ENCODE data around the gene MAP6.

Gene MAP6

GRCh38 chr11:75593286-75593915, 75.4 kb downstream of the MAP6 start:
- no peak overlapping the region for H2BK120ac ChIP-seq (ENCODE audit: insufficient read depth, low read length, poor library complexity)
- H3K4me3 ChIP-seq (ENCODE audit: low read depth, low read length): no peak overlapping the region
- no peaks in the 10 kb centered on the region for H3K79me1 ChIP-seq (ENCODE audit: low read length)
- no peak overlapping the region for H3K23ac ChIP-seq (ENCODE audit: low read length)
- H3K4ac ChIP-seq (ENCODE audit: low read depth, low read length): no peak overlapping the region
- H3K79me2 ChIP-seq (ENCODE audit: control insufficient read depth, insufficient read depth, low read length, poor library complexity): no peaks in the 10 kb centered on the region
- H2BK12ac ChIP-seq (ENCODE audit: low read length): no peak overlapping the region
- no peaks in the 10 kb centered on the region for H3K27me3 ChIP-seq (ENCODE audit: insufficient read depth, low read length)
- no peak overlapping the region for H4K91ac ChIP-seq (ENCODE audit: low read depth, low read length)
- no peak overlapping the region for H3K14ac ChIP-seq (ENCODE audit: low read length)
- H3K9me3 ChIP-seq (ENCODE audit: insufficient read depth, low read depth, low read length): peaks cover 2% of the 10 kb centered on the region
- no peak for DNase-seq
- no peaks in the 10 kb centered on the region for H3K36me3 ChIP-seq (ENCODE audit: control insufficient read depth in 1 of 2, insufficient read depth in 2 of 2, low read length in 2 of 2)
- no peak overlapping the region for H2AK5ac ChIP-seq (ENCODE audit: low read length)
- no CpG with 5 or more reads among the region's 2 CpGs for WGBS (ENCODE audit: extremely low coverage, insufficient coverage, insufficient read length)
- H3K27ac ChIP-seq (ENCODE audit: low read depth, low read length): no peak overlapping the region
- H3K18ac ChIP-seq (ENCODE audit: low read length): no peak overlapping the region
- no peak overlapping the region for H2AFZ ChIP-seq (ENCODE audit: insufficient read depth, low read length, poor library complexity)
- H3K9ac ChIP-seq (ENCODE audit: low read length): no peak overlapping the region
- no peak overlapping the region for H3K4me2 ChIP-seq (ENCODE audit: low read length)
- no peaks in the 10 kb centered on the region for H3K4me1 ChIP-seq (ENCODE audit: control insufficient read depth in 1 of 2, insufficient read depth in 2 of 2, low read length in 2 of 2)
- no peak overlapping the region for H4K12ac ChIP-seq (ENCODE audit: low read depth, low read length)
- no peak overlapping the region for H4K8ac ChIP-seq (ENCODE audit: low read depth, low read length)
- H2BK5ac ChIP-seq (ENCODE audit: low read depth, low read length, poor library complexity): no peak overlapping the region

GRCh38 chr11:75592715-75593114, 76.1 kb downstream of the MAP6 start:
- WGBS (ENCODE audit: extremely low coverage, insufficient coverage, insufficient read length): no CpG with 5 or more reads among the region's 2 CpGs
- no peaks in the 10 kb centered on the region for H3K79me1 ChIP-seq (ENCODE audit: low read length)
- no peak overlapping the region for H3K18ac ChIP-seq (ENCODE audit: low read length)
- H3K27ac ChIP-seq (ENCODE audit: low read depth, low read length): no peak overlapping the region
- H3K9me3 ChIP-seq (ENCODE audit: insufficient read depth, low read depth, low read length): peaks cover 2% of the 10 kb centered on the region
- H3K14ac ChIP-seq (ENCODE audit: low read length): no peak overlapping the region
- no peak overlapping the region for H4K12ac ChIP-seq (ENCODE audit: low read depth, low read length)
- DNase-seq: no peak
- no peak overlapping the region for H3K23ac ChIP-seq (ENCODE audit: low read length)
- H2BK120ac ChIP-seq (ENCODE audit: insufficient read depth, low read length, poor library complexity): no peak overlapping the region
- H3K4me2 ChIP-seq (ENCODE audit: low read length): no peak overlapping the region
- H2BK5ac ChIP-seq (ENCODE audit: low read depth, low read length, poor library complexity): no peak overlapping the region
- H2BK12ac ChIP-seq (ENCODE audit: low read length): no peak overlapping the region
- H3K4ac ChIP-seq (ENCODE audit: low read depth, low read length): no peak overlapping the region
- H3K9ac ChIP-seq (ENCODE audit: low read length): no peak overlapping the region
- no peaks in the 10 kb centered on the region for H3K79me2 ChIP-seq (ENCODE audit: control insufficient read depth, insufficient read depth, low read length, poor library complexity)
- H4K8ac ChIP-seq (ENCODE audit: low read depth, low read length): no peak overlapping the region
- no peaks in the 10 kb centered on the region for H3K4me1 ChIP-seq (ENCODE audit: control insufficient read depth in 1 of 2, insufficient read depth in 2 of 2, low read length in 2 of 2)
- H2AK5ac ChIP-seq (ENCODE audit: low read length): no peak overlapping the region
- no peaks in the 10 kb centered on the region for H3K36me3 ChIP-seq (ENCODE audit: control insufficient read depth in 1 of 2, insufficient read depth in 2 of 2, low read length in 2 of 2)
- H2AFZ ChIP-seq (ENCODE audit: insufficient read depth, low read length, poor library complexity): no peak overlapping the region
- no peaks in the 10 kb centered on the region for H3K27me3 ChIP-seq (ENCODE audit: insufficient read depth, low read length)
- no peak overlapping the region for H4K91ac ChIP-seq (ENCODE audit: low read depth, low read length)
- no peak overlapping the region for H3K4me3 ChIP-seq (ENCODE audit: low read depth, low read length)

GRCh38 chr11:75591966-75592365, 76.9 kb downstream of the MAP6 start:
- Histone ChIP-seq H4K8ac (ENCODE audit: low read depth, low read length) (no peak overlapping the region), H3K23ac (ENCODE audit: low read length) (no peak overlapping the region), H3K18ac (ENCODE audit: low read length) (no peak overlapping the region), H3K14ac (ENCODE audit: low read length) (no peak overlapping the region), H3K4me1 (ENCODE audit: control insufficient read depth in 1 of 2, insufficient read depth in 2 of 2, low read length in 2 of 2) (no peaks in the 10 kb centered on the region), H2BK5ac (ENCODE audit: low read depth, low read length, poor library complexity) (no peak overlapping the region), H2AFZ (ENCODE audit: insufficient read depth, low read length, poor library complexity) (no peak overlapping the region), H3K9me3 (ENCODE audit: insufficient read depth, low read depth, low read length) (peaks cover 2% of the 10 kb centered on the region), H3K4me2 (ENCODE audit: low read length) (no peak overlapping the region), H2BK120ac (ENCODE audit: insufficient read depth, low read length, poor library complexity) (no peak overlapping the region), H3K27me3 (ENCODE audit: insufficient read depth, low read length) (no peaks in the 10 kb centered on the region), H3K4me3 (ENCODE audit: low read depth, low read length) (no peak overlapping the region), H3K9ac (ENCODE audit: low read length) (no peak overlapping the region), H3K79me1 (ENCODE audit: low read length) (no peaks in the 10 kb centered on the region), H3K27ac (ENCODE audit: low read depth, low read length) (no peak overlapping the region), H4K91ac (ENCODE audit: low read depth, low read length) (no peak overlapping the region), H4K12ac (ENCODE audit: low read depth, low read length) (no peak overlapping the region), H2AK5ac (ENCODE audit: low read length) (no peak overlapping the region), H3K36me3 (ENCODE audit: control insufficient read depth in 1 of 2, insufficient read depth in 2 of 2, low read length in 2 of 2) (no peaks in the 10 kb centered on the region), H2BK12ac (ENCODE audit: low read length) (no peak overlapping the region), H3K4ac (ENCODE audit: low read depth, low read length) (no peak overlapping the region), H3K79me2 (ENCODE audit: control insufficient read depth, insufficient read depth, low read length, poor library complexity) (no peaks in the 10 kb centered on the region)
- no CpG with 5 or more reads among the region's 6 CpGs for WGBS (ENCODE audit: extremely low coverage, insufficient coverage, insufficient read length)
- no peak for DNase-seq

- H3K36me3 ChIP-seq (ENCODE audit: control insufficient read depth in 1 of 2, insufficient read depth in 2 of 2, low read length in 2 of 2): no peaks in the 10 kb centered on the region
- WGBS (ENCODE audit: extremely low coverage, insufficient coverage, insufficient read length): no CpG with 5 or more reads among the region's 8 CpGs
- H2BK5ac ChIP-seq (ENCODE audit: low read depth, low read length, poor library complexity): no peak overlapping the region
- no peak overlapping the region for H3K4me3 ChIP-seq (ENCODE audit: low read depth, low read length)
- H2AK5ac ChIP-seq (ENCODE audit: low read length): no peak overlapping the region
- no peak overlapping the region for H3K23ac ChIP-seq (ENCODE audit: low read length)
- no peak overlapping the region for H2BK120ac ChIP-seq (ENCODE audit: insufficient read depth, low read length, poor library complexity)
- no peak overlapping the region for H2AFZ ChIP-seq (ENCODE audit: insufficient read depth, low read length, poor library complexity)
- H3K9me3 ChIP-seq (ENCODE audit: insufficient read depth, low read depth, low read length): peaks cover 2% of the 10 kb centered on the region
- no peak overlapping the region for H4K91ac ChIP-seq (ENCODE audit: low read depth, low read length)
- H4K8ac ChIP-seq (ENCODE audit: low read depth, low read length): no peak overlapping the region
- no peak overlapping the region for H3K4me2 ChIP-seq (ENCODE audit: low read length)
- no peaks in the 10 kb centered on the region for H3K4me1 ChIP-seq (ENCODE audit: control insufficient read depth in 1 of 2, insufficient read depth in 2 of 2, low read length in 2 of 2)
- DNase-seq: no peak
- H3K14ac ChIP-seq (ENCODE audit: low read length): no peak overlapping the region
- H4K12ac ChIP-seq (ENCODE audit: low read depth, low read length): no peak overlapping the region
- no peak overlapping the region for H3K18ac ChIP-seq (ENCODE audit: low read length)
- H3K4ac ChIP-seq (ENCODE audit: low read depth, low read length): no peak overlapping the region
- H3K9ac ChIP-seq (ENCODE audit: low read length): no peak overlapping the region
- H3K27me3 ChIP-seq (ENCODE audit: insufficient read depth, low read length): no peaks in the 10 kb centered on the region
- H3K79me2 ChIP-seq (ENCODE audit: control insufficient read depth, insufficient read depth, low read length, poor library complexity): no peaks in the 10 kb centered on the region
- no peak overlapping the region for H3K27ac ChIP-seq (ENCODE audit: low read depth, low read length)
- no peaks in the 10 kb centered on the region for H3K79me1 ChIP-seq (ENCODE audit: low read length)
- H2BK12ac ChIP-seq (ENCODE audit: low read length): no peak overlapping the region
These were observed 77.5 kb downstream of the MAP6 start for GRCh38 chr11:75591371-75591770.

Measured in trophoblast cell (in vitro differentiated cells and primary cell).